Smooth muscle cell (in vitro differentiated cells): Measurements from ENCODE around the gene AP2B1. TPM values are rescaled to one million over a fixed set of nuclear protein-coding genes. Genes with fewer than 3 reads are reported as not detected.

ENCODE experiments used
- DNase-seq: peaks from one replicate; lab custom pipeline; 2025; ENCODE audit not compliant: unreplicated experiment; lab: John Stamatoyannopoulos, UW
- H2AFZ ChIP-seq: fragments of 200-600 bp; sonication (generic); 2 replicates; pipeline ENCODE4 v1.6.0; 2016; ENCODE audit warnings: antibody characterized with exemption, low read depth, mild to moderate bottlenecking
- H3F3A ChIP-seq: fragments of 200-600 bp; sonication (generic); 2 replicates; pipeline ENCODE4 v1.6.0; 2017; ENCODE audit warnings: antibody characterized with exemption, low read depth
- H3K27ac ChIP-seq: fragments of 200-600 bp; sonication (generic); 2 replicates; pipeline ENCODE4 v1.5.1; 2016; ENCODE audit warnings: low read depth, mild to moderate bottlenecking
- H3K27me3 ChIP-seq: fragments of 200-600 bp; sonication (generic); 2 replicates; pipeline ENCODE4 v1.6.1; 2016; ENCODE audit warnings: low read depth, mild to moderate bottlenecking
- H3K36me3 ChIP-seq: fragments of 200-600 bp; sonication (generic); 2 replicates; pipeline ENCODE4 v1.5.1; 2016; ENCODE audit warnings: low read depth
- H3K4me1 ChIP-seq: fragments of 200-600 bp; sonication (generic); 2 replicates; pipeline ENCODE4 v1.5.1; 2016; ENCODE audit warnings: low read depth
- H3K4me2 ChIP-seq: fragments of 200-600 bp; sonication (generic); 2 replicates; pipeline ENCODE4 v1.6.0; 2016; ENCODE audit warnings: mild to moderate bottlenecking
- H3K4me3 ChIP-seq: fragments of 200-600 bp; sonication (generic); 2 replicates; pipeline ENCODE4 v1.5.1; 2016; ENCODE audit warnings: mild to moderate bottlenecking
- H3K79me2 ChIP-seq: fragments of 200-600 bp; sonication (generic); 2 replicates; pipeline ENCODE4 v1.6.0; 2016; ENCODE audit warnings: low read depth, mild to moderate bottlenecking
- H3K9ac ChIP-seq: fragments of 200-600 bp; sonication (generic); 2 replicates; pipeline ENCODE4 v1.6.0; 2016; ENCODE audit warnings: low read depth
- H3K9me3 ChIP-seq: fragments of 200-600 bp; sonication (generic); replicated peaks from 2 replicates; pipeline ENCODE4 v1.5.1; 2016; ENCODE audit warnings: low read depth
- H4K20me1 ChIP-seq: fragments of 200-600 bp; sonication (generic); 2 replicates; pipeline ENCODE4 v1.6.0; 2016; ENCODE audit warnings: low read depth
- WGBS: methylation state at CpG from one replicate; pipeline ENCODE4 v1.1.7; 2016; ENCODE audit warnings: low lambda C conversion rate; 5-methylcytosine and 5-hydroxymethylcytosine counted together
- polyA plus RNA-seq: library from polyadenylated mRNA; unstranded; fragments of >200 nt; fragmentation: Nextera tagmentation; extraction: Ambion mirVana; gene quantifications from 2 replicates; pipeline ENCODE4 v1.2.1, GENCODE V29; 2016
- total RNA-seq: library from RNA; depleted of rRNA; stranded (reverse); fragments of >200 nt; gene quantifications from 2 replicates; pipeline ENCODE4 v1.2.3, GENCODE V29; 2014
- TF ChIP-seq, protein P1 (sequence below): fragments of 200-600 bp; sonication (generic); IDR thresholded peaks from 2 replicates; pipeline ENCODE4 v1.5.1; 2017; ENCODE audit warnings: borderline replicate concordance, mild to moderate bottlenecking, antibody characterized with exemption; ENCODE audit not compliant: insufficient read depth, poor library complexity, severe bottlenecking

AP2B1 gene
- total and polyA plus RNA-seq, 2 experiments from 2014 or later = 58.5 to 92.3 TPM

DNA sequence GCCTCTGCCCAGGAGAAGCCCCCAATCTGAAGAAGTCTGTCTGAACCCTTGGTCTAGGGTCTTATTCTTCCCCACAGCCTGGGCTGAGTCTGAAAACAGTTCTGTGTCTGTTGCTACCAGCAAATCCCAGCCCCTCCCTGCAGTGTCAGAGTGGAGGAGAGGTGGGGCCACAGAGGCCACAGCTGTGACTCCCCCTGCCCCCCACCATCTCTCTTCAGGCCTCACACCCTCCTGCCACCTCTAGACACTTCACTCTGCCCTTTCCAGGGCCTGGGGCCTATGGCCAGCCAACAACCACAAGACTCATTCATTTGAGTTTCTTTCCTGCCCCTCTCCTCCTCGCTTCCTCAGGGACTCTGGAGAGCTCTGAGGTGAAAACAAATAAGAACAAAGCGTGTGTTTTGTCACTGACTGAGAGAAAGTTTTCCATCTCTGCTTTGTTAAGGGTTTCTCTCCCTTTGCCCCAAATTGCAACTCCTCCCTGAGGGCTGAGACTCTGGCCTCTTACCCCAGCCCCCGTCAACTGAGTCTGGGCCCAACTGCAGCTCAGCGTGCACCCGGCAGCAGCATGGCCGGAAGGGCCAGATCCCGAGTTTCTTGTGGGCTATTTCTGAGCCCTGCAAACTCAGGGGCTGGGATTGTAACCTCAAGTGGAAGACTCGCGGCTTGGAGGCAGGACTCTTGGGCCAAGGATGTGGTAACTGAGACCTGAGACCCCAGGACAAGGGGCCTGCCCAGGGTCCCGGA is 186.7 kb downstream of the AP2B1 start:
- no peak overlapping the region for H3K9ac ChIP-seq
- peaks cover 25% of the 10 kb centered on the region for H3K4me1 ChIP-seq
- H3K36me3 ChIP-seq = no peaks in the 10 kb centered on the region
- WGBS = 67% methylated on average over 10 of the region's 10 CpGs
- peak overlapping the region; percentile 35 for H3K27ac ChIP-seq
- H3K9me3 ChIP-seq = no peaks in the 10 kb centered on the region
- TF ChIP-seq, protein P1, sequence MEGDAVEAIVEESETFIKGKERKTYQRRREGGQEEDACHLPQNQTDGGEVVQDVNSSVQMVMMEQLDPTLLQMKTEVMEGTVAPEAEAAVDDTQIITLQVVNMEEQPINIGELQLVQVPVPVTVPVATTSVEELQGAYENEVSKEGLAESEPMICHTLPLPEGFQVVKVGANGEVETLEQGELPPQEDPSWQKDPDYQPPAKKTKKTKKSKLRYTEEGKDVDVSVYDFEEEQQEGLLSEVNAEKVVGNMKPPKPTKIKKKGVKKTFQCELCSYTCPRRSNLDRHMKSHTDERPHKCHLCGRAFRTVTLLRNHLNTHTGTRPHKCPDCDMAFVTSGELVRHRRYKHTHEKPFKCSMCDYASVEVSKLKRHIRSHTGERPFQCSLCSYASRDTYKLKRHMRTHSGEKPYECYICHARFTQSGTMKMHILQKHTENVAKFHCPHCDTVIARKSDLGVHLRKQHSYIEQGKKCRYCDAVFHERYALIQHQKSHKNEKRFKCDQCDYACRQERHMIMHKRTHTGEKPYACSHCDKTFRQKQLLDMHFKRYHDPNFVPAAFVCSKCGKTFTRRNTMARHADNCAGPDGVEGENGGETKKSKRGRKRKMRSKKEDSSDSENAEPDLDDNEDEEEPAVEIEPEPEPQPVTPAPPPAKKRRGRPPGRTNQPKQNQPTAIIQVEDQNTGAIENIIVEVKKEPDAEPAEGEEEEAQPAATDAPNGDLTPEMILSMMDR = no peak
- H3K27me3 ChIP-seq = no peaks in the 10 kb centered on the region
- H3K4me2 ChIP-seq = peak overlapping the region; percentile 8
- no peak for DNase-seq
- peak overlapping the region; percentile 43 for H2AFZ ChIP-seq
- H4K20me1 ChIP-seq = no peaks in the 10 kb centered on the region
- H3K4me3 ChIP-seq = no peak overlapping the region
- peaks cover 22% of the 10 kb centered on the region for H3F3A ChIP-seq
- H3K79me2 ChIP-seq = no peaks in the 10 kb centered on the region

DNA sequence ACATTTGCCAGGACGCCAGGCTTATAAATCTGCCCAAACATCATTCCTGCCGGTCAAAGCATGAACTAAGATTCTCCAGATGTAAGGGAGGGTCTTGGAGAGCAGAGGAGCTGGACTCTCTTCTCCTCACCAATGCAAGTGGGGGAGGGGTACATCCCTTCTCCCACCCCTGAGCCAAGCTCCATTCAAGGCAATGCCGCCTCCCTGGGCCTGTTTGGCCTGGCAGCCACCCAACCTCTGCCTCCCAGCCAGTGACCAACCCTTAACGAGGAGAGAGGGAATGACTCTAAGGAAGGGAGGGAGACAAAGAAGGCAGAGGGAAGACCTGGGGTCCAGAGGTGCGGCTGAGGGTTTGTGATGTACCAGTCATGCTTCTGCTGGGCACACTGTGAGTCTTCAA is 187.4 kb downstream of the AP2B1 start:
- no peaks in the 10 kb centered on the region for H3K79me2 ChIP-seq
- H2AFZ ChIP-seq = no peak overlapping the region
- H3K27me3 ChIP-seq = no peaks in the 10 kb centered on the region
- H3K9me3 ChIP-seq = no peaks in the 10 kb centered on the region
- DNase-seq = no peak
- H4K20me1 ChIP-seq = no peaks in the 10 kb centered on the region
- H3K4me3 ChIP-seq = no peak overlapping the region
- WGBS = 39% methylated on average over 5 of the region's 5 CpGs
- no peak overlapping the region for H3K9ac ChIP-seq
- H3F3A ChIP-seq = peaks cover 27% of the 10 kb centered on the region
- no peaks in the 10 kb centered on the region for H3K36me3 ChIP-seq
- H3K4me1 ChIP-seq = peaks cover 25% of the 10 kb centered on the region
- TF ChIP-seq, protein P1 = no peak
- no peak overlapping the region for H3K27ac ChIP-seq
- peak overlapping the region; percentile 8 for H3K4me2 ChIP-seq

DNA sequence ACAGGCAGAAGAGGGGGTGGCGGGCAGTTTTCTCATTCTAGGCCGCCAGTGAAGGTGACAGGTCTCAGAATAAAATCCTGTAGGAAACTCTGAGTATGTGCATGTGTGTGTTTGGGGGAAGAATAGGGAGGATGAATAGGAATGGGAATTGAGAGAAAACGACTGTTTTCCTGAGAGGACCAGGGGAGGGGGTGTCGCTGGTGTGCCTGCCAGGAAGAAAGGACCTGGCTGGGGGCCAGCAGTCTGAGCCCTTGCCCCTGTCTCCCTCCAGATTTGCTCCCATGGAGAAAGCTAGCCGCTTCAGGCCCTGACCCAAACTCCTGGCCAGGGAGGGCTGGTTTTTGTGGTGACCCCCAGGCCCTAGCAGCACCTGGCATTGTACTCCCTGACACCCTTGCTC is 187.9 kb downstream of the AP2B1 start:
- 90% methylated on average over 5 of the region's 5 CpGs for WGBS
- no peak overlapping the region for H3K4me3 ChIP-seq
- H3K27ac ChIP-seq = no peak overlapping the region
- H3K4me1 ChIP-seq = peaks cover 25% of the 10 kb centered on the region
- no peak overlapping the region for H3K9ac ChIP-seq
- H3K36me3 ChIP-seq = no peaks in the 10 kb centered on the region
- H2AFZ ChIP-seq = no peak overlapping the region
- no peaks in the 10 kb centered on the region for H3K9me3 ChIP-seq
- peak overlapping the region; percentile 8 for H3K4me2 ChIP-seq
- no peaks in the 10 kb centered on the region for H3K79me2 ChIP-seq
- H3F3A ChIP-seq = peaks cover 27% of the 10 kb centered on the region
- H4K20me1 ChIP-seq = no peaks in the 10 kb centered on the region
- DNase-seq = no peak
- TF ChIP-seq, protein P1 = no peak
- no peaks in the 10 kb centered on the region for H3K27me3 ChIP-seq

DNA sequence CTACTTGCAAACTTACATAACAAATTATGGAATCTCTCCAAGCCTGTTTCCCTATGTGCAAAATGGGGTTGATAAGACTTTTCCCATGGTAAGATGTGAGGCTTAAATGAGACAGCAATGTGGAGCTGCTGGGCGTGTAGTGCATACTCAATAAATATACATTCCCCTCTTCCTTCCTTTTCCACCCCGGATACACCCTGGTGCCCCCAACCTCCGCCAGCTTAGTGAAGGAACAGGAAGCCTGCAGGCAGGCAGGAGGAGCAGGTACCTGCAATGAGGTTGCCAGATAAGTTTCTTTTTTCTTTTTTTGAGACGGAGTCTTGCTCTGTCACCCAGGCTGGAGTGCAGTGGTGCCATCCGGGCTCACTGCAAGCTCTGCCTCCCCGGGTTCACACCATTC is 188.5 kb downstream of the AP2B1 start:
- H3K27me3 ChIP-seq = no peaks in the 10 kb centered on the region
- no peak overlapping the region for H3K9ac ChIP-seq
- H3K4me1 ChIP-seq = peaks cover 25% of the 10 kb centered on the region
- no peak overlapping the region for H3K27ac ChIP-seq
- no peak for DNase-seq
- peaks cover 27% of the 10 kb centered on the region for H3F3A ChIP-seq
- H3K79me2 ChIP-seq = no peaks in the 10 kb centered on the region
- no peaks in the 10 kb centered on the region for H3K9me3 ChIP-seq
- no peak overlapping the region for H3K4me3 ChIP-seq
- peak overlapping the region; percentile 8 for H3K4me2 ChIP-seq
- TF ChIP-seq, protein P1 = no peak
- WGBS = 80% methylated on average over 6 of the region's 6 CpGs
- H3K36me3 ChIP-seq = no peaks in the 10 kb centered on the region
- no peak overlapping the region for H2AFZ ChIP-seq
- H4K20me1 ChIP-seq = no peaks in the 10 kb centered on the region
